Brain microvascular endothelial cell (primary cell): ENCODE results near the gene CDK5RAP2.
"Not testable (repeated sequence)": the region's sequence is repeated elsewhere in the genome, so short reads cannot be mapped to it uniquely, and the experiment has no call there.

Experiments used
- DNase-seq: peaks from one replicate; pipeline ENCODE4 v3.0.0-alpha.2; 2020
- H3K27ac ChIP-seq: fragments of 250-450 bp; sonication (Bioruptor Pico); 2 replicates; pipeline ENCODE4 v1.5.1; 2020; ENCODE audit warnings: mild to moderate bottlenecking, moderate library complexity
- H3K27me3 ChIP-seq: fragments of 250-450 bp; sonication (Bioruptor Pico); replicated peaks from 2 replicates; pipeline ENCODE4 v1.5.1; 2020; ENCODE audit warnings: mild to moderate bottlenecking
- H3K36me3 ChIP-seq: fragments of 250-450 bp; sonication (Bioruptor Pico); replicated peaks from 2 replicates; pipeline ENCODE4 v1.5.1; 2020; ENCODE audit warnings: mild to moderate bottlenecking
- H3K4me3 ChIP-seq: 2 replicates; pipeline ENCODE4 v1.5.1; 2011; ENCODE audit warnings: low read depth, mild to moderate bottlenecking, control low read depth, low read length, moderate library complexity
- CTCF ChIP-seq: IDR thresholded peaks from 2 replicates; pipeline ENCODE4 v1.5.1; 2011; ENCODE audit warnings: low read depth, mild to moderate bottlenecking, moderate library complexity, low read length, control low read depth, inconsistent platforms; ENCODE audit errors: missing control alignments
- in situ Hi-C: cut with HindIII; loops from 2 replicates; pipeline ENCODE4 v1.10.0; 2017; ENCODE audit warnings: low sequenced_read_pairs, low pct_ligation_motif_present

Gene CDK5RAP2

GRCh38 chr9:120464176-120464886, 115.6 kb downstream of the CDK5RAP2 start:
- Histone ChIP-seq H3K27me3 (no peaks in the 10 kb centered on the region), H3K4me3 (no peak overlapping the region), H3K27ac (no peak overlapping the region), H3K36me3 (no peaks in the 10 kb centered on the region)
- DNase-seq = no peak
- in situ Hi-C loops = no loop called here
- TF ChIP-seq CTCF = no peak

GRCh38 chr9:120463765-120464164, 116.2 kb downstream of the CDK5RAP2 start:
- Histone ChIP-seq H3K4me3 (no peak overlapping the region), H3K27ac (no peak overlapping the region), H3K36me3 (no peaks in the 10 kb centered on the region), H3K27me3 (no peaks in the 10 kb centered on the region)
- no peak for TF ChIP-seq CTCF
- in situ Hi-C loops = no loop called here
- no peak for DNase-seq

GRCh38 chr9:120461677-120462076, 118.3 kb downstream of the CDK5RAP2 start:
- DNase-seq, H3K36me3 ChIP-seq, in situ Hi-C loops: not testable (repeated sequence)

GRCh38 chr9:120456218-120456617, 123.7 kb downstream of the CDK5RAP2 start:
- in situ Hi-C loops = no loop called here
- H3K27ac ChIP-seq = no peak overlapping the region
- no peaks in the 10 kb centered on the region for H3K27me3 ChIP-seq
- H3K36me3 ChIP-seq = no peaks in the 10 kb centered on the region
- H3K4me3 ChIP-seq = no peak overlapping the region
- no peak for DNase-seq
- no peak for TF ChIP-seq CTCF

More at GRCh38 chr9:120461677-120462076, 118.3 kb downstream of the CDK5RAP2 start:
- H3K4me3 ChIP-seq, H3K27ac ChIP-seq, H3K27me3 ChIP-seq: not testable (repeated sequence)

- in situ Hi-C loops = no loop called here
- Histone ChIP-seq H3K27me3 (no peaks in the 10 kb centered on the region), H3K4me3 (no peak overlapping the region), H3K27ac (no peak overlapping the region), H3K36me3 (no peaks in the 10 kb centered on the region)
- DNase-seq = no peak
- no peak for TF ChIP-seq CTCF
These were observed 125.5 kb downstream of the CDK5RAP2 start for GRCh38 chr9:120454467-120454866.

- H3K36me3 ChIP-seq = no peaks in the 10 kb centered on the region
- no peak for DNase-seq
These were observed 126.2 kb downstream of the CDK5RAP2 start for GRCh38 chr9:120453792-120454191.

More at GRCh38 chr9:120453792-120454191, 126.2 kb downstream of the CDK5RAP2 start:
- TF ChIP-seq CTCF = no peak
- Histone ChIP-seq H3K27ac (no peak overlapping the region), H3K27me3 (no peaks in the 10 kb centered on the region), H3K4me3 (no peak overlapping the region)
- in situ Hi-C loops = no loop called here
